A673 (cell line): ENCODE data around the gene PIM3. TPM values are rescaled to one million over a fixed set of nuclear protein-coding genes. Genes with fewer than 3 reads are reported as not detected.

Experiments
- BruUV-seq: library from RNA; stranded (reverse); fragments of 400-500 nt; replicated peaks from 2 replicates; lab custom pipeline; 2021; lab: Mats Ljungman, UMichigan
- CTCF ChIA-PET: fragments of 300-600 bp; sonication (Branson Sonifier 250); formaldehyde crosslinking; loops from one replicate; lab custom pipeline; 2022; ENCODE audit warnings: antibody characterized with exemption; lab: Charles Lee
- POLR2A ChIA-PET: fragments of 300-600 bp; sonication (Branson Sonifier 250); formaldehyde crosslinking; loops from one replicate; lab custom pipeline; 2022; ENCODE audit warnings: antibody characterized with exemption; ENCODE audit not compliant: low non-redundant PET; lab: Charles Lee
- DNase-seq: peaks from one replicate; pipeline ENCODE4 v3.0.0-alpha.2; 2015; ENCODE audit warnings: low spot score
- H3K27ac ChIP-seq: fragments of 200-600 bp; sonication (generic); 2 replicates; pipeline ENCODE4 v1.5.1; 2016; ENCODE audit warnings: mixed run types, low read depth, mild to moderate bottlenecking, mixed read lengths, antibody characterized with exemption, low read length; ENCODE audit not compliant: poor library complexity, severe bottlenecking
- H3K27me3 ChIP-seq: fragments of 200-600 bp; sonication (generic); replicated peaks from 2 replicates; pipeline ENCODE4 v1.6.1; 2017; ENCODE audit warnings: mixed run types, low read depth, mild to moderate bottlenecking, mixed read lengths, antibody characterized with exemption, low read length; ENCODE audit not compliant: insufficient read depth, poor library complexity
- H3K36me3 ChIP-seq: fragments of 200-600 bp; sonication (generic); 2 replicates; pipeline ENCODE4 v1.6.1; 2016; ENCODE audit warnings: mixed run types, mild to moderate bottlenecking, mixed read lengths, antibody characterized with exemption, low read length; ENCODE audit not compliant: insufficient read depth, poor library complexity, severe bottlenecking
- H3K4me1 ChIP-seq: fragments of 200-600 bp; sonication (generic); 2 replicates; pipeline ENCODE4 v1.6.1; 2017; ENCODE audit warnings: mixed run types, mild to moderate bottlenecking, mixed read lengths, antibody characterized with exemption, low read length; ENCODE audit not compliant: insufficient read depth, poor library complexity, severe bottlenecking
- H3K4me3 ChIP-seq: fragments of 200-600 bp; sonication (generic); 2 replicates; pipeline ENCODE4 v1.5.1; 2016; ENCODE audit warnings: low read depth, mixed run types, mild to moderate bottlenecking, mixed read lengths, low read length; ENCODE audit not compliant: poor library complexity, severe bottlenecking
- H3K9me3 ChIP-seq: fragments of 200-600 bp; sonication (generic); 2 replicates; pipeline ENCODE4 v1.6.1; 2016; ENCODE audit warnings: mixed run types, low read depth, mild to moderate bottlenecking, mixed read lengths, antibody characterized with exemption, low read length; ENCODE audit not compliant: poor library complexity, severe bottlenecking
- EZH2 ChIP-seq: fragments of 200-600 bp; sonication (generic); IDR thresholded peaks from 2 replicates; pipeline ENCODE4 v1.6.1; 2017; ENCODE audit warnings: borderline replicate concordance, low read depth, mild to moderate bottlenecking, mixed read lengths, antibody characterized with exemption, low read length; ENCODE audit not compliant: poor library complexity, severe bottlenecking
- intact Hi-C: fragments of 100-400 bp; cut with micrococcal nuclease; formaldehyde crosslinking; loops from one replicate; pipeline ENCODE4 v1.10.0; 2022; ENCODE audit not compliant: unreplicated experiment
- total RNA-seq: library from RNA; stranded (reverse); gene quantifications from 2 replicates; pipeline ENCODE4 v1.2.3, GENCODE V29; 2021
- TF ChIP-seq, protein P1 (sequence below): fragments of 300-800, 200-600 bp; sonication (generic); conservative IDR thresholded peaks from 2 replicates; pipeline ENCODE4 v1.5.1; 2017; ENCODE audit warnings: low read depth, mild to moderate bottlenecking, antibody characterized with exemption, low read length, moderate library complexity, mixed read lengths

The PIM3 gene
- total RNA-seq, 1 experiment from 2014 or later: 71.3 TPM

DNA sequence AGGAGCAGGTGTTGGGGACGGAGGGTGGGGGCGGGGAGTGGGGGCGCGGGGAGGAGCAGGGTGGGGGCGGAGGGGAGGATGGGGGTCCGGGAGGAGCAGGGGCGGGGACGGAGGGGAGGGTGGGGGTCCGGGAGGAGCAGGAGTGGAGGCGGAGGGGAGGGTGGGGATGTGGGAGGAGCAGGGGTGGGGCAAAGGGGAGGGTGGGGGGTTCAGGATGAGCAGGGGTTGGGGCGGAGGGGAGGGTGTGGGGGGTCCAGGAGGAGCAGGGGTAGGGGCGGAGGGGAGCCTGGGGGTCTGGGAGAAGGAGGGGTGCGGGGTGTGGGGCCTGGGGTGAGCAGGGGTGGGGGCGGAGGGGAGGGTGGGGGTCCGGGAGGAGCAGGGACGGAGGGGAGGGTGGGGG lies 25.0 kb upstream of the PIM3 start:
- ChIA-PET CTCF (interaction anchor here (0.7 to 1.9 kb wide), 2 partner anchors 37 to 95 kb away, joined by 3 to 5 read pairs; no protein-coding TSS in a partner anchor), POLR2A (no interaction called here)
- no peak overlapping the region for H3K4me3 ChIP-seq

DNA sequence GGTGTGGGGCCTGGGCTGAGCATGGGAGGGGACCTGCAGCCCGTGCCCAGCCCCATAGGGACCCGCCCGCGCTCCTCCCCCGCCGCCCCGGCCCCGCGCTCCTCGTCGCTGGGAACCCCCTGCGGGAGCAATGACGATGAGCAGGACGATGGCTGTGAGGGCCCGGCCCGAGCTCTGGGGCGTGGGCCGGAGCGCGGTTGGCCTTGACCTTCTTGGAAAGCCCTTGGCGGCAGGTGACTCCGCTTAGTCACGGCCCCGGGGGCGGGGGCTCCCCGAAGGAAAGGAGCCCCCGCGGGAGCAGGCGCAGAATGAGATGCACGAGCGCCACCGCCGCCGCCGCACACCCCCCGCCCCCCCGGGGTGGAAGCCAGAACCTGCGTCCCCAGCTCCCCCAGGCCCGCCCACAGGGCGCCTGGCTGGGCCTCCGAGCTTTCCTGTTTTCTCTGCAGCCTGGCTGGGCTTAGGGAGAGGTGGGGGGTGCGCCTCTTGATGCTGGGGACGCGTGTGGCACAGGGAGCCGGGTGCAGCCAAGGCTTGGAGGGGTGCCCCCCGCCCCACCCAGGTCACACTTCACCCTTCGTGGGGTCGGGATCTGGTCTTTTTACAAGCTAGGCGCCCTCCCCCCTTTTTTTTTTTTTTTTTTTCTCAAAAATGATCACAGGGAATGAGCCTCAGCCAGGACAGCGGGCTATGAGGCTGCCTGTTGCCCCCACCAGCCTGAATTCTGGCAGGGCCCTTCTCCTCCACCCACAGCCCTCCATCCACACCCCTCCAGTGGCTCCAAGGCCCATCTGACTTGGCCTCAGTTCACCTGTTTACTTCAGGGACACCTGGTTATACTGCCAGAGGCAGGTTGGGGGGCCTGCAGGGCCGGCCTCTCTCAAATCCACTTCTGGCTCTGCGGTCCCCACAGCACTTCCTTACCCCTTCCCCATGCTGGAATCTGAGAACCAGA lies 24.3 kb upstream of the PIM3 start:
- Histone ChIP-seq H3K36me3 (no peaks in the 10 kb centered on the region), H3K9me3 (no peaks in the 10 kb centered on the region), H3K27ac (peak overlapping the region; percentile 88), H3K4me1 (peaks cover 26% of the 10 kb centered on the region), H3K4me3 (peak overlapping the region; percentile 51), H3K27me3 (no peaks in the 10 kb centered on the region)
- intact Hi-C loops: no loop called here
- peak; percentile 90 for DNase-seq
- ChIA-PET CTCF (interaction anchor here (0.5 to 1.9 kb wide), 3 partner anchors 94 to 305 kb away, joined by 3 to 8 read pairs (median 5); no protein-coding TSS in a partner anchor), POLR2A (interaction anchor here (0.5 kb wide), 1 partner anchor 24 kb away, joined by 3 read pairs; the partner anchor contains the start of gene PIM3)
- no peak for TF ChIP-seq EZH2
- TF ChIP-seq, protein P1, sequence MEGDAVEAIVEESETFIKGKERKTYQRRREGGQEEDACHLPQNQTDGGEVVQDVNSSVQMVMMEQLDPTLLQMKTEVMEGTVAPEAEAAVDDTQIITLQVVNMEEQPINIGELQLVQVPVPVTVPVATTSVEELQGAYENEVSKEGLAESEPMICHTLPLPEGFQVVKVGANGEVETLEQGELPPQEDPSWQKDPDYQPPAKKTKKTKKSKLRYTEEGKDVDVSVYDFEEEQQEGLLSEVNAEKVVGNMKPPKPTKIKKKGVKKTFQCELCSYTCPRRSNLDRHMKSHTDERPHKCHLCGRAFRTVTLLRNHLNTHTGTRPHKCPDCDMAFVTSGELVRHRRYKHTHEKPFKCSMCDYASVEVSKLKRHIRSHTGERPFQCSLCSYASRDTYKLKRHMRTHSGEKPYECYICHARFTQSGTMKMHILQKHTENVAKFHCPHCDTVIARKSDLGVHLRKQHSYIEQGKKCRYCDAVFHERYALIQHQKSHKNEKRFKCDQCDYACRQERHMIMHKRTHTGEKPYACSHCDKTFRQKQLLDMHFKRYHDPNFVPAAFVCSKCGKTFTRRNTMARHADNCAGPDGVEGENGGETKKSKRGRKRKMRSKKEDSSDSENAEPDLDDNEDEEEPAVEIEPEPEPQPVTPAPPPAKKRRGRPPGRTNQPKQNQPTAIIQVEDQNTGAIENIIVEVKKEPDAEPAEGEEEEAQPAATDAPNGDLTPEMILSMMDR: no peak
- TSS peak; percentile 96 for BruUV-seq

More for the DNA sequence above, 25.0 kb upstream of the PIM3 start:
- Histone ChIP-seq H3K36me3 (no peaks in the 10 kb centered on the region), H3K27ac (no peak overlapping the region), H3K9me3 (no peaks in the 10 kb centered on the region), H3K4me1 (peaks cover 26% of the 10 kb centered on the region), H3K27me3 (no peaks in the 10 kb centered on the region)
- no TSS peak for BruUV-seq
- TF ChIP-seq, protein P1: no peak
- no peak for TF ChIP-seq EZH2
- intact Hi-C loops: no loop called here
- DNase-seq: peak; percentile 73

DNA sequence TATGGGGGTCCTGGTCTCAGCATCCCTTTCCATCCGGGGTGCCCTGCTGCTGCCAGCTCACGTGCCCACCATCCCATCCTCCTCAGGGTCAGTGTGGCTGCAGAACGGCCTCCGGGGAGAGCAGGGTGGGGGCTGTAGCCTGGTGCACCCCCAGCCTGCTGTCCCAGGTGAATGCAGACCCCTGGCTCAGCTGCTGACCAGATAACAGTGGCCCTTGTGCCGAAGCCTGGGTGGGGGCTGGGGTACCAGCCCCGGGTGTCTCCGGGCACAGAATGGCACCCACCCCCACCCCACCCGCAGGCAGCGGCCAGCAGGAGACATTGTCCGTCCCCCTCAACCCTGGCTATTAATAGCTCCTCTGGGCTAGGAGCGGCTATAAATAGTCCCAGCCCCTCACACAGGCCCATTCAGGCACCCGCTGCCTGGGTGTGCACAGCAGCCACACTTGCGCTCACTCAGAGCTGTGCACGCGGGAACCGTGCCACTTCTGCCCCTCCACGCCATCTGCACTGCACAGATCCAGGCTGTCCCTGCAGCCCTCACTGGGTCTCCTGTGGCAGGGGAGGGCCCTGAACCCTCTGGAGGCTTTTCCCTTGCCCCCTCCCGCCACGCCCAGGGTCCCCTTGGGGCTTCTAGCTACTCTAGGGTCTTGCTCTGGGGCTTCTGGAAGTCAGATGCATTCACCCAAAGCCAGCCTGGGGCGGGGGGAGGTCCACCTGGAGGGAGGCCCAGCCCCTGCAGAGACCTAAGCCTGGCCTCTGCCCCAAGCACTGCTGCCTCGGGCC lies 23.4 kb upstream of the PIM3 start:
- no TSS peak for BruUV-seq
- CTCF ChIA-PET: interaction anchor here (0.6 to 1.9 kb wide), 2 partner anchors 93 to 367 kb away, joined by 3 to 5 read pairs; no protein-coding TSS in a partner anchor
- Histone ChIP-seq H3K4me1 (peaks cover 26% of the 10 kb centered on the region), H3K9me3 (no peaks in the 10 kb centered on the region), H3K27ac (peak overlapping the region; percentile 88), H3K27me3 (no peaks in the 10 kb centered on the region), H3K36me3 (no peaks in the 10 kb centered on the region), H3K4me3 (no peak overlapping the region)
- DNase-seq: no peak
- POLR2A ChIA-PET: interaction anchor here (0.5 kb wide), 1 partner anchor 23 kb away, joined by 3 read pairs; the partner anchor contains the start of gene PIM3
- TF ChIP-seq, protein P1: no peak
- TF ChIP-seq EZH2: no peak
- intact Hi-C loops: no loop called here
